GM23338 (cell line): ENCODE results near the gene GPC5. TPM values are rescaled to one million over a fixed set of nuclear protein-coding genes. Genes with fewer than 3 reads are reported as not detected.

ENCODE experiments used
- ATAC-seq: fragments of 200-7000 bp; cut with Tn5 transposase; 3 replicates; pipeline ENCODE4 v1.9.1; 2020
- DNase-seq: peaks from one replicate; pipeline ENCODE4 v3.0.0-alpha.2; 2015; ENCODE audit warnings: low spot score
- H2AFZ ChIP-seq: fragments of 200-600 bp; sonication (generic); 2 replicates; pipeline ENCODE4 v1.8.0; 2016; ENCODE audit warnings: antibody characterized with exemption, mild to moderate bottlenecking, moderate library complexity
- H3F3A ChIP-seq: fragments of 200-600 bp; sonication (generic); replicated peaks from 2 replicates; pipeline ENCODE4 v1.8.0; 2017; ENCODE audit warnings: antibody characterized with exemption, mixed run types, low read depth
- H3K27ac ChIP-seq: fragments of 200-600 bp; sonication (generic); 2 replicates; pipeline ENCODE4 v1.6.1; 2016; ENCODE audit warnings: low read depth
- H3K27me3 ChIP-seq: fragments of 200-600 bp; sonication (generic); 2 replicates; pipeline ENCODE4 v1.8.0; 2016; ENCODE audit warnings: mild to moderate bottlenecking, mixed run types, moderate library complexity; ENCODE audit not compliant: insufficient read depth
- H3K36me3 ChIP-seq: fragments of 200-600 bp; sonication (generic); 2 replicates; pipeline ENCODE4 v1.8.0; 2016; ENCODE audit warnings: mild to moderate bottlenecking; ENCODE audit not compliant: insufficient read depth
- H3K4me1 ChIP-seq: fragments of 200-600 bp; sonication (generic); 2 replicates; pipeline ENCODE4 v1.8.0; 2016; ENCODE audit warnings: mild to moderate bottlenecking, moderate library complexity; ENCODE audit not compliant: insufficient read depth
- H3K4me2 ChIP-seq: fragments of 200-600 bp; sonication (generic); 2 replicates; pipeline ENCODE4 v1.7.1; 2017; ENCODE audit warnings: mixed run types
- H3K4me3 ChIP-seq: fragments of 200-600 bp; sonication (generic); 2 replicates; pipeline ENCODE4 v1.6.1; 2016; ENCODE audit warnings: mixed run types
- H3K79me2 ChIP-seq: fragments of 200-600 bp; sonication (generic); replicated peaks from 2 replicates; pipeline ENCODE4 v1.8.0; 2017; ENCODE audit warnings: mild to moderate bottlenecking; ENCODE audit not compliant: insufficient read depth
- H3K9me2 ChIP-seq: fragments of 200-600 bp; sonication (generic); 2 replicates; pipeline ENCODE4 v1.8.0; 2017; ENCODE audit not compliant: insufficient read depth
- H4K20me1 ChIP-seq: fragments of 200-600 bp; sonication (generic); replicated peaks from 2 replicates; pipeline ENCODE4 v1.8.0; 2017; ENCODE audit warnings: mild to moderate bottlenecking; ENCODE audit not compliant: insufficient read depth
- H3K27ac Mint-ChIP-seq: 2 replicates; pipeline ENCODE4 v1.8.0; 2020; ENCODE audit warnings: inconsistent platforms, mild to moderate bottlenecking, moderate library complexity, mixed read lengths
- H3K27me3 Mint-ChIP-seq: 3 replicates; pipeline ENCODE4 v1.8.0; 2022; ENCODE audit warnings: low read depth, mild to moderate bottlenecking, moderate library complexity, mixed read lengths, inconsistent platforms; ENCODE audit not compliant: insufficient read depth, poor library complexity
- H3K36me3 Mint-ChIP-seq: 3 replicates; pipeline ENCODE4 v1.8.0; 2021; ENCODE audit warnings: low read depth, mild to moderate bottlenecking, inconsistent platforms, moderate library complexity, mixed read lengths
- H3K4me1 Mint-ChIP-seq: 3 replicates; pipeline ENCODE4 v1.8.0; 2020; ENCODE audit warnings: mild to moderate bottlenecking, inconsistent platforms, mixed read lengths
- H3K4me3 Mint-ChIP-seq: 3 replicates; pipeline ENCODE4 v1.8.0; 2021; ENCODE audit warnings: moderate library complexity, mild to moderate bottlenecking, inconsistent platforms, mixed read lengths
- H3K9me3 Mint-ChIP-seq: 3 replicates; pipeline ENCODE4 v1.8.0; 2020; ENCODE audit warnings: moderate library complexity, mild to moderate bottlenecking, inconsistent platforms, mixed read lengths
- EZH2 ChIP-seq: fragments of 200-600 bp; sonication (generic); IDR thresholded peaks from one replicate; pipeline ENCODE4 v1.8.0; 2017; ENCODE audit warnings: antibody characterized with exemption, mild to moderate bottlenecking, low read depth; ENCODE audit not compliant: unreplicated experiment
- JUNB ChIP-seq: IDR thresholded peaks from one replicate; pipeline ENCODE4 v1.6.1; 2016; ENCODE audit warnings: antibody characterized with exemption; ENCODE audit not compliant: unreplicated experiment
- NANOG ChIP-seq: IDR thresholded peaks from 2 replicates; pipeline ENCODE4 v1.6.1; 2016; ENCODE audit warnings: antibody characterized with exemption, borderline replicate concordance
- POLR2AphosphoS5 ChIP-seq: IDR thresholded peaks from 2 replicates; pipeline ENCODE4 v1.6.1; 2016; ENCODE audit warnings: antibody characterized with exemption, low read depth
- ZNF114 ChIP-seq: fragments of 250-450 bp; sonication (Bioruptor Pico); IDR thresholded peaks from 2 replicates; pipeline ENCODE4 v1.5.0; 2020; ENCODE audit warnings: mild to moderate bottlenecking, moderate library complexity
- ZNF462 ChIP-seq: fragments of 250-450 bp; sonication (Bioruptor Pico); IDR thresholded peaks from 2 replicates; pipeline ENCODE4 v1.5.0; 2020; ENCODE audit warnings: mild to moderate bottlenecking, moderate library complexity
- polyA plus RNA-seq: library from polyadenylated mRNA; unstranded; fragments of >200 nt; fragmentation: Nextera tagmentation; extraction: Ambion mirVana; gene quantifications from 2 replicates; pipeline ENCODE4 v1.2.1, GENCODE V29; 2016
- total RNA-seq: library from RNA; depleted of rRNA; stranded (reverse); fragments of >200 nt; shearing (Covaris generic); gene quantifications from 2 replicates; pipeline ENCODE4 v1.2.3, GENCODE V29; 2014
- TF ChIP-seq, protein P1 (sequence below): IDR thresholded peaks from 2 replicates; pipeline ENCODE4 v1.6.1; 2016; ENCODE audit warnings: antibody characterized with exemption
- TF ChIP-seq, protein P2 (sequence below), 2 experiments: fragments of 200-600 bp in 1 of 2; sonication (generic) in 1 of 2; conservative IDR thresholded peaks; 2 replicates each; pipeline versions ENCODE4 v1.5.1 to v1.6.1; 2016 to 2017; ENCODE audit warnings: antibody characterized with exemption in 2 of 2, low read depth in 2 of 2, mild to moderate bottlenecking in 2 of 2, moderate library complexity in 1 of 2
- TF ChIP-seq, protein P3 (sequence below): IDR thresholded peaks from one replicate; pipeline ENCODE4 v1.6.1; 2018; ENCODE audit warnings: antibody characterized with exemption; ENCODE audit not compliant: unreplicated experiment

GPC5 gene
- total and polyA plus RNA-seq, 2 experiments from 2014 or later: 0.95 to 1.1 TPM

- TF ChIP-seq, protein P1, sequence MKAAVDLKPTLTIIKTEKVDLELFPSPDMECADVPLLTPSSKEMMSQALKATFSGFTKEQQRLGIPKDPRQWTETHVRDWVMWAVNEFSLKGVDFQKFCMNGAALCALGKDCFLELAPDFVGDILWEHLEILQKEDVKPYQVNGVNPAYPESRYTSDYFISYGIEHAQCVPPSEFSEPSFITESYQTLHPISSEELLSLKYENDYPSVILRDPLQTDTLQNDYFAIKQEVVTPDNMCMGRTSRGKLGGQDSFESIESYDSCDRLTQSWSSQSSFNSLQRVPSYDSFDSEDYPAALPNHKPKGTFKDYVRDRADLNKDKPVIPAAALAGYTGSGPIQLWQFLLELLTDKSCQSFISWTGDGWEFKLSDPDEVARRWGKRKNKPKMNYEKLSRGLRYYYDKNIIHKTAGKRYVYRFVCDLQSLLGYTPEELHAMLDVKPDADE: no peak
- TF ChIP-seq ZNF462 (CRISPR knock-in tag): no peak
Measured at GRCh38 chr13:91934354-91934753, 535.9 kb downstream of the GPC5 start (continued).

- H3K27ac Mint-ChIP-seq: no peak overlapping the region
- Histone ChIP-seq H3K79me2 (no peaks in the 10 kb centered on the region), H3K27ac (no peak overlapping the region), H3K27me3 (no peaks in the 10 kb centered on the region), H3K9me2 (no peaks in the 10 kb centered on the region), H3K4me2 (no peak overlapping the region), H3K4me3 (no peak overlapping the region), H3K4me1 (no peaks in the 10 kb centered on the region), H3K36me3 (no peaks in the 10 kb centered on the region), H3F3A (no peaks in the 10 kb centered on the region), H2AFZ (no peak overlapping the region), H4K20me1 (no peaks in the 10 kb centered on the region)
- H3K27me3 Mint-ChIP-seq: no peaks in the 10 kb centered on the region
- no peak overlapping the region for H3K4me3 Mint-ChIP-seq
- peak; percentile 78 for DNase-seq
- H3K4me1 Mint-ChIP-seq: 0 out of 3 replicates have a peak, but pooled peaks cover 2% of the 10 kb centered on the region
- peak; percentile 90 for ATAC-seq
- TF ChIP-seq EZH2: no peak
- TF ChIP-seq NANOG: no peak
- no peak for TF ChIP-seq ZNF114 (CRISPR knock-in tag)
- TF ChIP-seq, protein P1: no peak
- TF ChIP-seq, protein P2, sequence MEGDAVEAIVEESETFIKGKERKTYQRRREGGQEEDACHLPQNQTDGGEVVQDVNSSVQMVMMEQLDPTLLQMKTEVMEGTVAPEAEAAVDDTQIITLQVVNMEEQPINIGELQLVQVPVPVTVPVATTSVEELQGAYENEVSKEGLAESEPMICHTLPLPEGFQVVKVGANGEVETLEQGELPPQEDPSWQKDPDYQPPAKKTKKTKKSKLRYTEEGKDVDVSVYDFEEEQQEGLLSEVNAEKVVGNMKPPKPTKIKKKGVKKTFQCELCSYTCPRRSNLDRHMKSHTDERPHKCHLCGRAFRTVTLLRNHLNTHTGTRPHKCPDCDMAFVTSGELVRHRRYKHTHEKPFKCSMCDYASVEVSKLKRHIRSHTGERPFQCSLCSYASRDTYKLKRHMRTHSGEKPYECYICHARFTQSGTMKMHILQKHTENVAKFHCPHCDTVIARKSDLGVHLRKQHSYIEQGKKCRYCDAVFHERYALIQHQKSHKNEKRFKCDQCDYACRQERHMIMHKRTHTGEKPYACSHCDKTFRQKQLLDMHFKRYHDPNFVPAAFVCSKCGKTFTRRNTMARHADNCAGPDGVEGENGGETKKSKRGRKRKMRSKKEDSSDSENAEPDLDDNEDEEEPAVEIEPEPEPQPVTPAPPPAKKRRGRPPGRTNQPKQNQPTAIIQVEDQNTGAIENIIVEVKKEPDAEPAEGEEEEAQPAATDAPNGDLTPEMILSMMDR (conservative IDR thresholded peaks at IDR 0.05; ENCODE audit: low read depth in 2 of 2): peak; percentile 79 to 85
- TF ChIP-seq POLR2AphosphoS5: no peak
- no peak for TF ChIP-seq JUNB
- TF ChIP-seq, protein P3, sequence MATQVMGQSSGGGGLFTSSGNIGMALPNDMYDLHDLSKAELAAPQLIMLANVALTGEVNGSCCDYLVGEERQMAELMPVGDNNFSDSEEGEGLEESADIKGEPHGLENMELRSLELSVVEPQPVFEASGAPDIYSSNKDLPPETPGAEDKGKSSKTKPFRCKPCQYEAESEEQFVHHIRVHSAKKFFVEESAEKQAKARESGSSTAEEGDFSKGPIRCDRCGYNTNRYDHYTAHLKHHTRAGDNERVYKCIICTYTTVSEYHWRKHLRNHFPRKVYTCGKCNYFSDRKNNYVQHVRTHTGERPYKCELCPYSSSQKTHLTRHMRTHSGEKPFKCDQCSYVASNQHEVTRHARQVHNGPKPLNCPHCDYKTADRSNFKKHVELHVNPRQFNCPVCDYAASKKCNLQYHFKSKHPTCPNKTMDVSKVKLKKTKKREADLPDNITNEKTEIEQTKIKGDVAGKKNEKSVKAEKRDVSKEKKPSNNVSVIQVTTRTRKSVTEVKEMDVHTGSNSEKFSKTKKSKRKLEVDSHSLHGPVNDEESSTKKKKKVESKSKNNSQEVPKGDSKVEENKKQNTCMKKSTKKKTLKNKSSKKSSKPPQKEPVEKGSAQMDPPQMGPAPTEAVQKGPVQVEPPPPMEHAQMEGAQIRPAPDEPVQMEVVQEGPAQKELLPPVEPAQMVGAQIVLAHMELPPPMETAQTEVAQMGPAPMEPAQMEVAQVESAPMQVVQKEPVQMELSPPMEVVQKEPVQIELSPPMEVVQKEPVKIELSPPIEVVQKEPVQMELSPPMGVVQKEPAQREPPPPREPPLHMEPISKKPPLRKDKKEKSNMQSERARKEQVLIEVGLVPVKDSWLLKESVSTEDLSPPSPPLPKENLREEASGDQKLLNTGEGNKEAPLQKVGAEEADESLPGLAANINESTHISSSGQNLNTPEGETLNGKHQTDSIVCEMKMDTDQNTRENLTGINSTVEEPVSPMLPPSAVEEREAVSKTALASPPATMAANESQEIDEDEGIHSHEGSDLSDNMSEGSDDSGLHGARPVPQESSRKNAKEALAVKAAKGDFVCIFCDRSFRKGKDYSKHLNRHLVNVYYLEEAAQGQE: no peak
- no peaks in the 10 kb centered on the region for H3K9me3 Mint-ChIP-seq
- H3K36me3 Mint-ChIP-seq: no peaks in the 10 kb centered on the region
Measured at GRCh38 chr13:91946498-91947070, 548.2 kb downstream of the GPC5 start.
